HCT116 (cell line): ENCODE measurements around the gene PXN. TPM values are rescaled to one million over a fixed set of nuclear protein-coding genes. Genes with fewer than 3 reads are reported as not detected.
A peak's percentile ranks its signal among the peaks of the same experiment; 100 is the strongest.

Experiments
- ATAC-seq: fragments of 200-7000 bp; cut with Tn5 transposase; 2 replicates; pipeline ENCODE4 v1.9.1; 2020; ENCODE audit warnings: mild to moderate bottlenecking, moderate library complexity
- BruUV-seq: library from RNA; stranded (reverse); fragments of 400-500 nt; replicated peaks from 2 replicates; lab custom pipeline; 2021; lab: Mats Ljungman, UMichigan
- CTCF ChIA-PET: fragments of 300-600 bp; sonication (Branson Sonifier 250); formaldehyde crosslinking; loops from one replicate; lab custom pipeline; 2021; ENCODE audit warnings: antibody characterized with exemption; lab: Charles Lee
- POLR2A ChIA-PET: fragments of 300-600, 350-600 bp; sonication (Branson Sonifier 250); formaldehyde crosslinking; loops from one replicate; lab custom pipeline; 2021; ENCODE audit warnings: antibody characterized with exemption; lab: Charles Lee
- RAD21 ChIA-PET, 2 experiments: fragments of 300-600 bp; sonication (Branson Sonifier 250); formaldehyde crosslinking; loops; one replicate each; lab custom pipeline; 2023; ENCODE audit warnings: low total read pairs in 2 of 2; ENCODE audit not compliant: uncharacterized antibody in 2 of 2, unreplicated experiment in 2 of 2, low non-redundant PET in 1 of 2; lab: Charles Lee
- DNase-seq: peaks from one replicate; pipeline ENCODE4 v3.0.0-alpha.2; 2010; ENCODE audit warnings: low read depth, low spot score
- H2AFZ ChIP-seq: fragments of 200-600 bp; shearing (Covaris generic), sonication (generic); 2 replicates; pipeline ENCODE4 v1.6.1; 2017; ENCODE audit warnings: low read depth, mixed run types, mixed read lengths, antibody characterized with exemption, low read length; ENCODE audit not compliant: poor library complexity, severe bottlenecking
- H3K27ac ChIP-seq: 2 replicates; pipeline ENCODE4 v1.5.1; 2012; ENCODE audit warnings: low read depth, low read length
- H3K27me3 ChIP-seq: fragments of 200-600 bp; sonication (generic); 2 replicates; pipeline ENCODE4 v1.6.1; 2016; ENCODE audit warnings: mixed run types, low read length, mixed read lengths; ENCODE audit not compliant: insufficient read depth
- H3K36me3 ChIP-seq, 2 experiments: fragments of 200-500 bp in 1 of 2; fragments of 200-600 bp in 1 of 2; sonication (Bioruptor generic) in 1 of 2; sonication (generic) in 1 of 2; 2 replicates each; pipeline versions ENCODE4 v1.5.1 to v1.6.1; 2014 to 2016; ENCODE audit warnings: low read length in 2 of 2, inconsistent platforms in 1 of 2, mixed read lengths in 1 of 2, mixed run types in 1 of 2; ENCODE audit not compliant: insufficient read depth in 2 of 2, control insufficient read depth in 1 of 2
- H3K4me1 ChIP-seq, 2 experiments: fragments of 200-600 bp in 1 of 2; sonication (generic) in 1 of 2; 2 replicates each; pipeline versions ENCODE4 v1.5.1 to v1.6.1; 2012 to 2017; ENCODE audit warnings: low read length in 2 of 2, inconsistent platforms in 1 of 2, mild to moderate bottlenecking in 1 of 2, mixed read lengths in 1 of 2, mixed run types in 1 of 2, moderate library complexity in 1 of 2; ENCODE audit not compliant: insufficient read depth in 2 of 2, control insufficient read depth in 1 of 2
- H3K4me2 ChIP-seq: fragments of 200-600 bp; sonication (generic); 2 replicates; pipeline ENCODE4 v1.6.1; 2017; ENCODE audit warnings: mixed run types, low read length, mixed read lengths
- H3K4me3 ChIP-seq, 2 experiments: fragments of 200-600 bp in 1 of 2; sonication (generic) in 1 of 2; replicated peaks in 1 of 2; 2 replicates each; pipeline ENCODE4 v1.5.1; 2011 to 2016; ENCODE audit warnings: low read length in 2 of 2, control low read depth in 1 of 2, low read depth in 1 of 2, mild to moderate bottlenecking in 1 of 2, mixed read lengths in 1 of 2, mixed run types in 1 of 2
- H3K79me2 ChIP-seq: fragments of 200-600 bp; sonication (generic); 2 replicates; pipeline ENCODE4 v1.6.1; 2017; ENCODE audit warnings: mild to moderate bottlenecking, mixed run types, low read length, moderate library complexity, mixed read lengths; ENCODE audit not compliant: insufficient read depth
- H3K9ac ChIP-seq: fragments of 200-600 bp; sonication (generic); 2 replicates; pipeline ENCODE4 v1.6.1; 2016; ENCODE audit warnings: low read length, mixed read lengths
- H3K9me2 ChIP-seq: fragments of 200-600 bp; sonication (generic), shearing (Covaris generic); 2 replicates; pipeline ENCODE4 v1.6.1; 2017; ENCODE audit warnings: mixed run types, mild to moderate bottlenecking, moderate library complexity; ENCODE audit not compliant: insufficient read depth
- H3K9me3 ChIP-seq, 2 experiments: fragments of 200-500 bp in 1 of 2; fragments of 200-600 bp in 1 of 2; sonication (Bioruptor generic) in 1 of 2; sonication (generic) in 1 of 2; 2 replicates each; pipeline ENCODE4 v1.6.1; 2014 to 2017; ENCODE audit warnings: low read length in 2 of 2, mixed read lengths in 2 of 2, inconsistent platforms in 1 of 2, low read depth in 1 of 2, mild to moderate bottlenecking in 1 of 2, mixed run types in 1 of 2, moderate library complexity in 1 of 2; ENCODE audit not compliant: control insufficient read depth in 1 of 2, insufficient read depth in 1 of 2
- H4K20me1 ChIP-seq: fragments of 200-600 bp; sonication (generic), shearing (Covaris generic); 2 replicates; pipeline ENCODE4 v1.6.1; 2017; ENCODE audit warnings: mixed run types, mild to moderate bottlenecking, moderate library complexity; ENCODE audit not compliant: insufficient read depth
- ATF3 ChIP-seq: IDR thresholded peaks from 2 replicates; pipeline ENCODE4 v1.6.1; 2012
- CEBPB ChIP-seq: IDR thresholded peaks from 2 replicates; pipeline ENCODE4 v1.6.1; 2012; ENCODE audit warnings: low read depth
- EGR1 ChIP-seq: IDR thresholded peaks from 2 replicates; pipeline ENCODE4 v1.6.1; 2012; ENCODE audit warnings: low read depth
- EZH2 ChIP-seq: fragments of 200-600 bp; sonication (generic); IDR thresholded peaks from 2 replicates; pipeline ENCODE4 v1.6.1; 2017; ENCODE audit warnings: antibody characterized with exemption, mixed run types
- FOSL1 ChIP-seq: IDR thresholded peaks from 2 replicates; pipeline ENCODE4 v1.6.1; 2012; ENCODE audit warnings: low read depth
- MAX ChIP-seq: IDR thresholded peaks from 2 replicates; pipeline ENCODE4 v1.6.1; 2012
- POLR2AphosphoS5 ChIP-seq: IDR thresholded peaks from 2 replicates; pipeline ENCODE4 v1.6.1; 2011; ENCODE audit warnings: mild to moderate bottlenecking, low read depth, low read length, moderate library complexity
- RAD21 ChIP-seq: IDR thresholded peaks from 2 replicates; pipeline ENCODE4 v1.6.1; 2012; ENCODE audit warnings: low read depth, mild to moderate bottlenecking
- REST ChIP-seq: IDR thresholded peaks from 2 replicates; pipeline ENCODE4 v1.6.1; 2012; ENCODE audit warnings: low read depth
- SIN3A ChIP-seq: IDR thresholded peaks from 2 replicates; pipeline ENCODE4 v1.6.1; 2012; ENCODE audit warnings: low read depth
- SP1 ChIP-seq: IDR thresholded peaks from 2 replicates; pipeline ENCODE4 v1.6.1; 2012; ENCODE audit warnings: low read depth
- SRF ChIP-seq: IDR thresholded peaks from 2 replicates; pipeline ENCODE4 v1.6.1; 2012; ENCODE audit warnings: low read depth
- ZNF274 ChIP-seq: fragments of 200-500 bp; sonication (Bioruptor generic); IDR thresholded peaks from 2 replicates; pipeline ENCODE4 v1.6.1; 2014; ENCODE audit warnings: mild to moderate bottlenecking, low read depth, low read length, inconsistent platforms
- intact Hi-C: fragments of 100-400 bp; cut with micrococcal nuclease; formaldehyde crosslinking; loops from 2 replicates; pipeline ENCODE4 v1.10.0; 2022
- total RNA-seq: library from RNA; stranded (reverse); gene quantifications from one replicate; pipeline ENCODE4 v1.2.1, GENCODE V29; 2021; ENCODE audit not compliant: unreplicated experiment

The PXN gene
- total RNA-seq, 1 experiment from 2014 or later = 211 TPM

- TF ChIP-seq REST (no peak), FOSL1 (peak; percentile 55), RAD21 (0 out of 2 replicates have a peak, but pooled peaks have one; percentile 24), MAX (peak; percentile 71), CEBPB (peak; percentile 90), ATF3 (no peak), SP1 (peak; percentile 95), SIN3A (peak; percentile 100), POLR2AphosphoS5 (peak; percentile 100), EGR1 (peak; percentile 76)
- TF ChIP-seq, all 23 proteins: peak for 16
Measured at GRCh38 chr12:120292661-120293531, 27.4 kb upstream of the PXN start, which contains the start of gene RNU4-1 (continued).

- Histone ChIP-seq H3K9me2 (no peaks in the 10 kb centered on the region), H3K79me2 (no peaks in the 10 kb centered on the region), H3K9ac (peak overlapping the region; percentile 78), H3K4me2 (peak overlapping the region; percentile 83), H3K27ac (peak overlapping the region; percentile 84), H3K36me3 (no peaks in the 10 kb centered on the region), H4K20me1 (no peaks in the 10 kb centered on the region), H3K9me3 (no peaks in the 10 kb centered on the region), H3K4me1 (peaks cover 10 to 36% of the 10 kb centered on the region in 2 experiments), H2AFZ (no peak overlapping the region), H3K27me3 (no peaks in the 10 kb centered on the region), H3K4me3 (peak overlapping the region; percentile 47 to 56)
- ChIA-PET RAD21 (no interaction called here), CTCF (interaction anchor here (1.2 to 3.2 kb wide), 4 partner anchors 10 to 92 kb away, joined by 3 to 32 read pairs (median 15); partner anchors contain the start of genes RPLP0 and SIRT4), POLR2A (interaction anchor here (0.6 to 8.0 kb wide), 23 partner anchors 10 to 318 kb away, joined by 3 to 394 read pairs (median 10); partner anchors contain the start of genes COX6A1, DYNLL1, PLA2G1B and PXN)
- intact Hi-C loops = no loop called here
- peak; percentile 12 for ATAC-seq
- TF ChIP-seq SIN3A (no peak), EZH2 (no peak), SRF (no peak), FOSL1 (no peak), ZNF274 (no peak)
- TSS peak; percentile 91 for BruUV-seq
- no peak for DNase-seq
Measured at GRCh38 chr12:120292411-120292660, 26.8 kb upstream of the PXN start.
